DMS153 (cell line): ENCODE measurements around the gene NR2C1.
"Not testable (repeated sequence)": the region's sequence is repeated elsewhere in the genome, so short reads cannot be mapped to it uniquely, and the experiment has no call there.

Source experiments
- DNase-seq: peaks from one replicate; lab custom pipeline; 2025; lab: John Stamatoyannopoulos, UW

NR2C1 gene

GRCh38 chr12:95002754-95003153, 70.7 kb downstream of the NR2C1 start:
- DNase-seq = no peak

- no peak for DNase-seq
Observed at GRCh38 chr12:94998326-94998725, 75.1 kb downstream of the NR2C1 start.

- DNase-seq = no peak
Observed at GRCh38 chr12:94997726-94998125, 75.7 kb downstream of the NR2C1 start.

GRCh38 chr12:94997061-94997460, 76.4 kb downstream of the NR2C1 start:
- no peak for DNase-seq

- no peak for DNase-seq
Observed at GRCh38 chr12:94994312-94994711, 79.1 kb downstream of the NR2C1 start.

- DNase-seq = not testable (repeated sequence)
Observed at GRCh38 chr12:94993855-94994254, 79.6 kb downstream of the NR2C1 start.

GRCh38 chr12:94990222-94990621, 83.2 kb downstream of the NR2C1 start:
- no peak for DNase-seq

- no peak for DNase-seq
Observed at GRCh38 chr12:94988471-94988870, 84.9 kb downstream of the NR2C1 start.

GRCh38 chr12:94987801-94988200, 85.6 kb downstream of the NR2C1 start:
- no peak for DNase-seq

- no peak for DNase-seq
Observed at GRCh38 chr12:94987076-94987669, 86.2 kb downstream of the NR2C1 start.

- not testable (repeated sequence) for DNase-seq
Observed at GRCh38 chr12:94985099-94985498, 88.3 kb downstream of the NR2C1 start.

- DNase-seq = no peak
Observed at GRCh38 chr12:94983321-94983720, 90.1 kb downstream of the NR2C1 start.

GRCh38 chr12:94982456-94982855, 91.0 kb downstream of the NR2C1 start:
- DNase-seq = no peak

GRCh38 chr12:94980577-94980976, 92.8 kb downstream of the NR2C1 start:
- no peak for DNase-seq

GRCh38 chr12:94979941-94980340, 93.5 kb downstream of the NR2C1 start:
- DNase-seq = no peak

- DNase-seq = no peak
Observed at GRCh38 chr12:94977766-94978468, 95.5 kb downstream of the NR2C1 start.

- no peak for DNase-seq
Observed at GRCh38 chr12:94973221-94973620, 100.2 kb downstream of the NR2C1 start.

- DNase-seq = no peak
Observed at GRCh38 chr12:94972795-94973194, 100.6 kb downstream of the NR2C1 start.

GRCh38 chr12:94971923-94972322, 101.5 kb downstream of the NR2C1 start:
- DNase-seq = no peak

GRCh38 chr12:94970560-94970959, 102.9 kb downstream of the NR2C1 start:
- DNase-seq = no peak
